GM19238 (cell line): ENCODE measurements around the gene STS.

Source experiments
- DNase-seq: peaks from one replicate; pipeline ENCODE4 v3.0.0; 2011; ENCODE audit warnings: low spot score; ENCODE audit not compliant: insufficient read length

The STS gene

DNA sequence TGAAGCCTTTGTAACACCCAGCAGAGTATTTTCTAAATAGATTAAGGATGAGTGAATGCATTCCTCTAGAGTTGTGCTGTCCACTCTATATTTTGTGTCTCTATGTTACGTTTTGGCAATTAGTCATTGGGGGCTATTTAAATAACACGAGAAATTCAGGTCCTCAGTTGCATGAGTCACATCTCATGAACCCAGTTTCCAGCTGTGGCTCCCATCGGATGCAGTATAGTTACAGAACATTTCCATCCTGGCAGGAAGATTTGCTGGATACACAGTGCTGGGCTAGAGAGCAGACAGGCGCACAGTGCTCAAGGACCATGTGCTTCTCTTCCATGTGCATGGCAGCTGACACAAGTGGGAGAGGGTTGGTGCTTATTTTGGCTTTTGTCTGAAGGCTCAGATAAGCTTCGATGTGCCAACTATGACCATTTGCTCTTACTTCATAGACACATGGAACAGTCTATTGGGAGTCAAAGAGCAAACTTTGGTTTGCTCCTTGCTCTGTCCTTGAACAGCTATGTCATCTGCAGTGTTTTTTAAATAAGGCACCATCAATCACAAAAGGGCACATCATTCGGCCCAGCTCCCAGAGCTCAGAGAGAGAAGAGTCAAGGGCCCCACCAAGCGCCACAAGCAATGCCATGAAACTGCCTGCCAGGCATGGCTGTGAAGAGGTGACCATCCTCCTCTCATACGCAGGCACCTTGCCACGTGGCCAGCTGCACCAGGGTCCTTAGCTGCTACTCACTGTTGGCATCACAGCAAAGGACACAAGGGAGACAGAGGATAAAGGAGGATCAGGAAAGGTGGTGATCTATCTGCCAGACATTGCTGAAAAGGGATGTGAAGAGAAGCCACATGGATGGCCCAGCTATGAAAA is 8.1 kb upstream of the STS start:
- DNase-seq: no peak

DNA sequence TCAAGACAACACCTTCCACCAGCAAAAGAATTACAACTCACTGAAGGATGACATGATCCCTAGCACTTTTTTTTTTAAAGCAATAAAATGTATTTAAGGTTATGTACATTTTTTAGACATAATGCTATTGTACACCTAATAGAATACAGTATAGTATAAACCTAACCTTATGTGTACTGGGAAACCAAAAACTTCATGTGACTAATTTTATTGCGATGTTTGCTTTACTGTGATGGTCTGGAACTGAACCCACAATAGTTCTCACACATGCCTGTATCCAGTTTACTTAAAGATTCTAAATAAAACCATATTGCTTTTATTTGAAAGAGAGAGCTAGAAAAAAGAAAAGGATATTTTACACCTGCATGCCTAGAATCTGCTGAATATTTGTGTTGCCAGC is 4.4 kb upstream of the STS start:
- DNase-seq: no peak

DNA sequence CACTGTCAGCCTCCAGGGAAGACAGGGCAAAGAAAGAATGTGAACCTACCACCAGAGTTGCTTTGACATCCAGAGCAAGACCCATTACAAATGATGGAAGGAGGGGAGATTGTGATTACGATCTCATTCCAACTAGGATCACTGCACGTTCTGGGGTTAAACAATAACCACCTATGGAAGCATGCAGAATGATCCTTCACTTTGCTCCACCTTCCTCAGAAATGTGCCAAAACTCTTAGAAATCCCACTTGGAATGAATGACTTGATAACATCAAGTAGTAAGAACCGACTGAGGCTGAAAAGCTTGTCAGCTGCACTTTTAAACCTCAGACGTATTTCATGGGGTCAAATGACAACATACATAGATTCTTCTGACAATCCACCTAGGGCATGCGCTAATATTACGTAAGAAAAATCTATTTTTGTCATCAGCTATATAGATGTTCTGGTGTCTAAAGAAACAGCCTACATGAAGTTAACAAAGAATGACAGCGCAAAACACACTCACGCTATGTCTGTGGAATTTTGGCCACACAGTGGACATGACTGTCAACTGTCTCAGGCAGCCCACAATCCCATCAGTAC is 3.5 kb upstream of the STS start:
- DNase-seq: no peak

DNA sequence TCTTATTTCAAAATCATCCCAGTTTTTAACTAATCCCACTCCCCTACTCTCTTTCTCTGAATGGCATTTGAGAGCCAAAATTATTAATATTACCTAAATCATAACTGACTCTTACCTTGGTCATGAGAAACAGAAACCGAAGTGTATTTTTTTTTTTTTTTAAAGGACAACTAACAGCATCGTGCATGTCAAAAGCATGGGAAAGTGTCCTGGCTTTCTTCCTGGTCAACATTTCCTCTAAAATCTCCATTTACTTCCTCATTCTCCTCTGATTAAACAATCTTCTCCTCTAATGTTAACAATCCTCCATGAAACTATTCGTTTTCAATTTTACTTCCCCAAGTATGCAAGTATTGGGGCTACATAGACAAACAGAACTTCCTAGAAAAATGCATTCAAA is 2.1 kb upstream of the STS start:
- DNase-seq: no peak

DNA sequence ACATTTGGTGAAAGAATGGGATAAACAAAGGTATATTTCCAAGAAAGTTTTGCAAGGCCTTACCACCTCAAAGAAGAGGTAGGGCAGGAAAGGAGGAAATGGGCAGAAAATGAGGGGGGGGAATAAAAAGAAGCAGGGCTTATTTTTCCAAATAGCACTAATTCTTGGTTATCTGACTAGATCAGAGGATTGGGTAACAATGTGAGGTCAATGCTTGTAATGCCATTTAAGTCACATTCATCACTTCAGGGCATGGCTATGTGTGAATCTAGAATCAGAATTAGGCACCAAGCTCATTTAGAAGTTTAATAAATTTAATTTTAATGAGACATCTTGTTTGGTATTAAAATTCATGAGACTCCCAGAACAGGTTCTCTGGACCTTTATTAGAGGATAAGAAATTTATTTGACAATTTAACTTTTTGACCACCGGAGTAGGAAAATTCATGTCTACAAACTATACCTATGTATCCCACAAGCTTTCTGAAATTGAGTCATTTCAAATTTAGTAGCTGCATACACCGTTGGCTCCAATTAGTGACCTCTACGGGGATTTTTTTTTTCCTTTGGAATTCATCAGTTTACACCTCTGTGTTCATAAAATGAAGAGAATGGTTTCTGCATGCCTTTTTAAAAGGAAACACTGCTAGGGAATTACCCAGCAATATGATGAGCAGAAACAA is 1.4 kb upstream of the STS start:
- DNase-seq: no peak

DNA sequence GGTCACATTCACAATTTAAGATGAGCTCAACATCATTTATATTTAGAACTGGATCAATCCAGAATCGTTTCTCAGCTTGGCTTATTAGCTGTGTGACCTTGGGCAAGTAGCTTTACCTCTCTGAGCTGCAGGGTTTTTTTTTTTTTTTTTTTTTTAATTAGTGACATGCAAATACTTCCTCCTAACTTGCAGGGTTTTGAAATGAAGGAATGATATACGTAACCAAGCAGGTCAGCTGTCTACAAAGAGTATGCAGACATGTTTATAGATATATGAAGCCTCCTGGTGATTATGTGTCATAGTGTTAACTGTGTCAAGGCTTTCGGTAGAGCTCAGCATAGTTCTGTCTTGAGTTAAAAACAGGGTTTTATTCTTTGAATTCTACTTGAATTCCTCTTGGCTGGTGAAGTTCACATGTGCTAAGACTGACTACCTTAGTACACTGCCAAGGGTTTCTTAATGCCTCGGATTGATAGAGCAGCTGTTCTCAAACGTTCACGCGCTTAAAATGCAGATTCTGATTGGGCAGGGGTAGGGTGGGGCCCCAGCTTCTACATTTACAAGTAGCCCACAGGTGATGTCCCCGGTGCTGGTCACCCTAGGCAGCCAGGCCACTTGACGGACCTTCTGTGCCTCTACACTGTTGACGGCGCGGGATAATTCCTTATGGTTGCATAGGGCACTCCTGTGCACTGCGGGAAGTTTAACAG is 654 bp upstream of the STS start:
- DNase-seq: no peak

- peak; percentile 92 for DNase-seq
Observed at GRCh38 chrX:7147978-7148854, 704 bp downstream of the STS start, which contains the start of gene PUDP. Gene PUDP (minus strand): TSS chrX:7148153. CDS start chrX:7148113, 40 bp downstream.

DNA sequence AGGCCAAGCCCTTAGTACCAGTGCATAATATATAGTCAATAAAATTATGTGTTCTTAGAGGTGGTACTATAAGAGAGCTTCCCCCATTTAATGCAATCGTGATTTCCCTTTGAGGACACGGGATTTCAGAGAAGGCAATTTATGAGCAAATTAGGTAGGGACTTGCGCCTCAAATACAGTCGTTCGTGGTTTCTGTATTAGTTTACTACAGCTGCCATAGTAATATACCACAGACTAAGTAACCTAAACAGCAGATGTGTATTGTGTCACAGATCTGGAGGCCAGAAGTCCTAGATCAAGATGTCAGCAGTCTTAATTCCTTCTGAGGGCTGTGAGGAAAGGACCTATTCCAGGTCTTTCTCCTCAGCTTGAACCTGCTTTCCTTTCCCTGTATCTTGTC is 1.9 kb downstream of the STS start:
- no peak for DNase-seq

DNA sequence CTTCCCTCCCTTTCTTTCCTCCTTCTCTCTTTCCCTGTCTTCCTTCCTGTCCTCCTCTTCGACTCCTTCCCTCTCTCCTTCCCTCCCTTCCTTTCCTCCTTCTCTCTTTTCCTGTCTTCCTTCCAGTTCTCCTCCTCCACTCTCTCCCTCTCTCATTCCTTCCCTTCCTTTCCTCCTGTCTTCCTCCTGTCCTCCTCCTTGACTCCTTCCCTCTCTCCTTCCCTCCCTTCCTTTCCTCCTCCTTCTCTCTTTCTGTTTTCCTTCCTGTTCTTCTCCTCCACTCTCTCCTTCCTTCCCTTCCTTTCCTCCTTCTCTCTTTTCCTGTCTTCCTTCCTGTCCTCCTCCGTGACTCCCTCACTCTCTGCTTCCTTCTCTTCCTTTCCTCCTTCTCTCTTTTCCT is 5.7 kb downstream of the STS start:
- no peak for DNase-seq

DNA sequence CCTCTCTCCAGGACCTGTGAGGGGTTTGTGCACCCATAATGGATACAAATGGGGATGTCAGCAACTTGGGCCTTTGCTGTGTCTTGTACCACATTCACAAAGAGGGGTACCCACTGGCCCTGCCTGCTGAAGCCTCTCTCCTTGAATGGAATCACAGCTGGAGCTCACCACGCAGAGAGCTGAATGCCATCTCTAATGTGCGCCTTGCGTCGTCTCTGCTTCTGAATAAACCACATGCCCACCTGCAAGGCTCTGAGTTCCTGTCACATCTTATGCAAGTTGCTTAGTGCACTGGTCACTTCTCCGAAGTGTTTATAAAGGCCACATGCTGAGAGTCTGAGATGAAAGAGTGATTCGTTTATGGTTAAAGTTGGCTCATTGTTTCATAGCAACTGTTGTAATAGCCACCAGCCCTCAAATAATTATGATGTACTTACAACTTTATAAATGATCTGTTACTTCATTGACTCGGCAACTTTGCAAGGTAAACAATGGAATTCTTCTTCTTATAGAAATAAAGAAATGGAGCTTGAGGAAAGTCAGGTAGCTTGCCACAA is 6.6 kb downstream of the STS start:
- no peak for DNase-seq

GRCh38 chrX:7155163-7155562 is 7.7 kb downstream of the STS start:
- no peak for DNase-seq

DNA sequence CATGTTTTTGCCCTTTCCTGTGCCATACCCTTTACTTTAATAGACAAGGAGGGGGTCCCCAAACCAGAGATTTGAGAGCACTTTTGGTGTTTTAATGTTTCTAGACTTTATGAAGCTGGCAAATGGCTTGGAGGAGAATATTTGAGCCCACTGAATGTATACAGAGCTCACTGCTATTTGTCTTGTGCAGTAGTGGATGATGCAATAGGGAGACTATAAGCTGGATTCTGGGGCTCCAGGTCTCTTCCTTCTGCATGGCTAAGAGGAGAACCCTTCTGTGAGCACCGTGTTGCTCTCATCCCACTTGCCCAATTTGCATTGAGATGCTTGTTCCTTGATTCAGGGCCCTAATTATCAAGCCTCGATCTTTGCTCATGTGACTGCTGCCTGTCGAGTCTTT is 9.4 kb downstream of the STS start:
- DNase-seq: no peak

- DNase-seq: no peak
Observed at GRCh38 chrX:7158468-7158990, 11.0 kb downstream of the STS start.

DNA sequence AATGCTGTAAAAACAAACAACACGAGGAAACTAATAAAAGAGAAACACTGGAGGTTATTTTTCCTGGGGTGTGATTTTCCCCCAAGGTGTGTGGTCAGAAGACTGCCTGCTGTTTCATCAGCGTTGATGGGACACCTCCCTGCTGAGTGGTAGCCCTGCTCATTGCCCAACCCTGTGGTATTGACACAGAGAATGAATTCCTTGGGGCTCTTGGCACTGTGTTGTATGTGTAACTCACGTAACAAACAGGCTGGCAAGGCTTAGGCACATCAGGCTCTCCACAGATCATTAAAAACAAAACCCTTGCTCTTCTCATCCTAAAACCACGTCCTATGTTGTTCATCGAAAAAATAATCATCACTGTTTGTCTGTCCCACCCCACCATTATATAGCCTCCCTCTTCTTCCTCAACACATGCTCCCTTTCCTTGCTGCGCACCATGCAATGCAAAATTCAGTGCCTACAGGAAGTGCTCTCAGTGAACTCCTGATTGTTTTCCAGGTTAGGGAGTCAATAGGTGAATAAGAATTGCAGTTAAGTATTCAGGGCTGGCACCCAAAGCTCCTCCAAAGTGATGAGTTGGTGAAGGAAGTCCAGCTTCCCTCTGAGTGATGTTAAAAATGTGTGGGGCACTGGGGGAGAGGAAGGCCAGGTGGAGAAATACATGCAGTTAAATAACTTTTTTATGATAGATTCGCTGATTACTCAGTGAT is 11.8 kb downstream of the STS start:
- DNase-seq: no peak

- no peak for DNase-seq
Observed at GRCh38 chrX:7163146-7163677, 15.7 kb downstream of the STS start.

DNA sequence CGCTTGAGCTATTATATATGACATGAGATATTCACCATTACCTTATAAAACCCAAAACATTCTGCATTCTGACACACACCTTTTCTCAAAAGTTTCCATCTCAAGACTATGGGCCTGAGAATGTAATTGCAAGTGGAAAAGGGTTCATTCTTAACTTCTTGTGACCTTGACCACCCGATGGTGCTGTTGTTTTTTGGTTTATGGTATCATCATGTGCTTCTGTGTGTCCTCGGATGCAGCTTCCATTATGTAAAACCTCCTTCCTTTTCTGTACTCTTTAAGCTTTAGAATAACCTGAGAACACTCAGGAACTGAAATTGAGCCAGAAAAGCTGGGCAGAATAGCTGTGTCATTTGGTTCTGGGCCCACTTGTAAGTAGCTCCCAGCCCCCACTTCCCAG is 16.7 kb downstream of the STS start:
- DNase-seq: no peak

- DNase-seq: no peak
Observed at GRCh38 chrX:7168371-7168770, 20.9 kb downstream of the STS start.

GRCh38 chrX:7169627-7170026 is 22.1 kb downstream of the STS start:
- no peak for DNase-seq

- DNase-seq: no peak
Observed at GRCh38 chrX:7170898-7171297, 23.4 kb downstream of the STS start.
